22Rv1 (cell line): ENCODE results near the gene CREB3L4.

Source experiments
- CTCF ChIP-seq: fragments of 450-650 bp; IDR thresholded peaks from 2 replicates; pipeline ENCODE4 v1.5.1; 2017; ENCODE audit warnings: mild to moderate bottlenecking
- ZFX ChIP-seq: fragments of 450-650 bp; IDR thresholded peaks from 2 replicates; pipeline ENCODE4 v1.6.1; 2017; ENCODE audit warnings: antibody characterized with exemption, borderline replicate concordance

- TF ChIP-seq CTCF (no peak), ZFX (no peak)
Measured at GRCh38 chr1:153933955-153934354, 33.7 kb upstream of the CREB3L4 start.
